ENCODE measurements around the gene RABL6. TPM values are rescaled to one million over a fixed set of nuclear protein-coding genes. Genes with fewer than 3 reads are reported as not detected.

RABL6 gene
- total RNA-seq, 2 donors from 2014 or later, result 159 to 206 TPM

GRCh38 chr9:136829412-136829811, 21.7 kb downstream of the RABL6 start:
- no peak overlapping the region for H3K27ac ChIP-seq (ENCODE audit: low read depth, low read length)
- H3K9me3 ChIP-seq (ENCODE audit: control insufficient read depth, low read length), result no peaks in the 10 kb centered on the region
- WGBS, 2 experiments (ENCODE audit: insufficient coverage in 1 of 2, insufficient read length in 1 of 2), result 95 to 96% methylated on average over 7 to 14 of the region's 14 CpGs
- H3K9ac ChIP-seq (ENCODE audit: extremely low read depth, low read length, poor library complexity, severe bottlenecking), result no peak overlapping the region
- DNase-seq, result no peak
- peaks cover 77% of the 10 kb centered on the region for H3K36me3 ChIP-seq (ENCODE audit: control insufficient read depth, insufficient read depth, low read length)
- no peaks in the 10 kb centered on the region for H3K27me3 ChIP-seq (ENCODE audit: control insufficient read depth, insufficient read depth, low read length, poor library complexity, severe bottlenecking)
- Mint-ChIP-seq H3K27me3 (ENCODE audit: insufficient read depth) (no peaks in the 10 kb centered on the region), H3K36me3 (ENCODE audit: low read depth) (peaks cover 55% of the 10 kb centered on the region), H3K4me3 (no peak overlapping the region), H3K4me1 (no peaks in the 10 kb centered on the region), H3K27ac (no peak overlapping the region), H3K9me3 (no peaks in the 10 kb centered on the region)
- no peaks in the 10 kb centered on the region for H3K4me1 ChIP-seq (ENCODE audit: control insufficient read depth, insufficient read depth, low read length)
- no peak overlapping the region for H3K4me3 ChIP-seq (ENCODE audit: low read length)
- TF ChIP-seq CTCF (conservative IDR thresholded peaks at IDR 0.05), result peak; percentile 40

- no peak for DNase-seq
- Histone ChIP-seq H3K9ac (ENCODE audit: extremely low read depth, low read length, poor library complexity, severe bottlenecking) (no peak overlapping the region), H3K9me3 (ENCODE audit: control insufficient read depth, low read length) (no peaks in the 10 kb centered on the region), H3K27ac (ENCODE audit: low read depth, low read length) (no peak overlapping the region), H3K36me3 (ENCODE audit: control insufficient read depth, insufficient read depth, low read length) (peaks cover 69% of the 10 kb centered on the region), H3K4me3 (ENCODE audit: low read length) (no peak overlapping the region), H3K4me1 (ENCODE audit: control insufficient read depth, insufficient read depth, low read length) (no peaks in the 10 kb centered on the region), H3K27me3 (ENCODE audit: control insufficient read depth, insufficient read depth, low read length, poor library complexity, severe bottlenecking) (no peaks in the 10 kb centered on the region)
- Mint-ChIP-seq H3K27me3 (ENCODE audit: insufficient read depth) (no peaks in the 10 kb centered on the region), H3K27ac (no peak overlapping the region), H3K4me1 (no peaks in the 10 kb centered on the region), H3K4me3 (no peak overlapping the region), H3K36me3 (ENCODE audit: low read depth) (peaks cover 50% of the 10 kb centered on the region), H3K9me3 (no peaks in the 10 kb centered on the region)
- TF ChIP-seq CTCF (conservative IDR thresholded peaks at IDR 0.05), result no peak
- WGBS, 2 experiments (ENCODE audit: insufficient coverage in 1 of 2, insufficient read length in 1 of 2), result 93 to 94% methylated on average over 25 to 41 of the region's 41 CpGs
These were observed 22.5 kb downstream of the RABL6 start for GRCh38 chr9:136829981-136830885.

GRCh38 chr9:136831002-136831719, 23.4 kb downstream of the RABL6 start:
- no peak for DNase-seq
- H3K27ac ChIP-seq (ENCODE audit: low read depth, low read length), result no peak overlapping the region
- Mint-ChIP-seq H3K27ac (no peak overlapping the region), H3K27me3 (ENCODE audit: insufficient read depth) (no peaks in the 10 kb centered on the region), H3K36me3 (ENCODE audit: low read depth) (peaks cover 50% of the 10 kb centered on the region), H3K4me1 (no peaks in the 10 kb centered on the region), H3K4me3 (no peak overlapping the region), H3K9me3 (no peaks in the 10 kb centered on the region)
- H3K9me3 ChIP-seq (ENCODE audit: control insufficient read depth, low read length), result no peaks in the 10 kb centered on the region
- H3K27me3 ChIP-seq (ENCODE audit: control insufficient read depth, insufficient read depth, low read length, poor library complexity, severe bottlenecking), result no peaks in the 10 kb centered on the region
- no peak overlapping the region for H3K4me3 ChIP-seq (ENCODE audit: low read length)
- WGBS, 2 experiments (ENCODE audit: insufficient coverage in 1 of 2, insufficient read length in 1 of 2), result 93 to 94% methylated on average over 25 to 30 of the region's 30 CpGs
- H3K9ac ChIP-seq (ENCODE audit: extremely low read depth, low read length, poor library complexity, severe bottlenecking), result no peak overlapping the region
- no peak for TF ChIP-seq CTCF (conservative IDR thresholded peaks at IDR 0.05)
- H3K36me3 ChIP-seq (ENCODE audit: control insufficient read depth, insufficient read depth, low read length), result peaks cover 61% of the 10 kb centered on the region
- no peaks in the 10 kb centered on the region for H3K4me1 ChIP-seq (ENCODE audit: control insufficient read depth, insufficient read depth, low read length)

Measured in endodermal cell (in vitro differentiated cells).